ENCODE measurements around the gene TRIP13.
"Not testable (repeated sequence)": the region's sequence is repeated elsewhere in the genome, so short reads cannot be mapped to it uniquely, and the experiment has no call there.

The TRIP13 gene

GRCh38 chr5:875931-876330 lies 16.8 kb upstream of the TRIP13 start:
- DNase-seq (ENCODE audit: low read depth), result no peak

DNA sequence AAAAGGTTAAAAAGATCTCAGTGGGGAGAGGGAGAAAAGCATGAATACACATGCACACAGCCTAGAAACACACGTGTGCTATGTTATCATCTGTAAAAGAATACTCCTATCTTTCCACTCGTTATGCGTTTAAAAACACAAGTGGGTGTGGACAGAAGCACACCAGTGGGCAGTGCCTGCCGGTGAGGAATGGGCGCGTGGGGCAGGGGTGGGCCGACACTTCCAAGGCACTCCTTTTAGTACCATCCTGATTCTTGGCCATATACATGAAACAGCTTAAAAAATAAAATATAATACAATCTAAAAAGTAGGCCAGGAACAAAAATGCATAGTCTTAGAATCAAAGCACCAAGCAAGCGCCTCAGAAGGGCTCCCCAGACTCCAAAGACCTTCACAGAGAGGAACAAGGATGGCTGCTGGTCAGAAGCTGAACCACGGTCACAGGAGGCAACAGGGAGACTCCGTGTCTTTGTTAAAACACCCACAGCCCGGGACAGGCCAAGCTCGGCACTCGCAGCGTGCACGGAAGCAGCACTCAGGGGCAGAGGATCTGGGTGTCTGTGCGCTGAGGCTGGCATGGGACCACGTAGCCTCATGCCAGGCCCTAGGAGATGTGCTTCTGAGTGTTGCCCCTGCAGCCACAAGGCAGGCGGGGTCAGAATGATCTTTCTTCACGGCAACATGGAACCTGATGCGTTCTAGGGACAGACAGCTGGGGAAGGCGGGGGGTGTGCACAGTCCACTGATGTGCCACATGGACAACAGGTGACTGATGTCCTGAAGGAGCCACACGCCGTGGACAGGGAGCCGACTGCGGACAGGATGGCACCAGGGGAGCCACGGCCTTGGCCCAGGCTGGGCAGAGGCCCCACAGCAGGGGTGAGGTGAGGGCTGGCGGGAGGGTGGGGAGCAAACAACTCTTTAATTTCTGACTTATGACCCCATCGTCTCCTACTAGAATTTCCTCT lies 16.0 kb upstream of the TRIP13 start:
- DNase-seq (ENCODE audit: low read depth), result no peak

DNA sequence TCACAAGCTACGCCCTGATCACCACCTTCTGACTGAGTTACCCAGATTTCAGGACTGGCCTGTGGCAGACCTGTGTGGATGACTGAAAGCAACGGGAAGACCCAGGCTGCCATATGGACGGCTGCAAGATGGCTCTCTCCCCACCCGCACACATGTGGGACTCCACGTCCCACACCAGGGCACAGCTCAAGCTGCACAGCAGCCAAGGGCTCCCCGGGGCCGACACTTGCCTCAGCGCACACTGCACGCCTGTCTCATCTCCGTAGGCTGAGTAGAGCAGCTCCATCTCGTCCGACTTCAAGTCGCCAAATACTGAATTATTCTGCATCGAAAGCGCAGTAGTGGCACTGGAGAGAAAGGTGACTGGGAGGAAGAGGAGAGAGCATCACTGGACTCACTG lies 14.6 kb upstream of the TRIP13 start:
- DNase-seq (ENCODE audit: low read depth), result no peak

DNA sequence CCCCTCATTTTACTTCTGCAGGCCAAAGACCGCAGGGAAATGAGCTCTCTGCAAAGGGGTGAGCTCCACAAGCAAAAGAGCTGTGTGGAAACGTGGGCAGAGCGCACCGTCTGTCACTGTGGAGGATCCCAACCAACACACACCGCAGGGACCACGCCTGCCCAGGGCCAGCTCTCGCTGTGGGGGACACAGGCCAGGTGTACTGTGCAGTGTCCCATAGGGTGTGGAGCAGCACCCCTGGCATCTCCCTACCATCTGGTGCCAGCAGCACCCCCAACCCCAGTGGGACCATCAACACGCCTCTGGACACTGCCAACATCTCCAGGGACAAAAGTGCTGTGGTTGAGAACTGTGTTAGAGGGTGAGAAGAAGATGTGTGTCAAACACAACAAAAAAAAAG lies 14.0 kb upstream of the TRIP13 start:
- DNase-seq (ENCODE audit: low read depth), result not testable (repeated sequence)

DNA sequence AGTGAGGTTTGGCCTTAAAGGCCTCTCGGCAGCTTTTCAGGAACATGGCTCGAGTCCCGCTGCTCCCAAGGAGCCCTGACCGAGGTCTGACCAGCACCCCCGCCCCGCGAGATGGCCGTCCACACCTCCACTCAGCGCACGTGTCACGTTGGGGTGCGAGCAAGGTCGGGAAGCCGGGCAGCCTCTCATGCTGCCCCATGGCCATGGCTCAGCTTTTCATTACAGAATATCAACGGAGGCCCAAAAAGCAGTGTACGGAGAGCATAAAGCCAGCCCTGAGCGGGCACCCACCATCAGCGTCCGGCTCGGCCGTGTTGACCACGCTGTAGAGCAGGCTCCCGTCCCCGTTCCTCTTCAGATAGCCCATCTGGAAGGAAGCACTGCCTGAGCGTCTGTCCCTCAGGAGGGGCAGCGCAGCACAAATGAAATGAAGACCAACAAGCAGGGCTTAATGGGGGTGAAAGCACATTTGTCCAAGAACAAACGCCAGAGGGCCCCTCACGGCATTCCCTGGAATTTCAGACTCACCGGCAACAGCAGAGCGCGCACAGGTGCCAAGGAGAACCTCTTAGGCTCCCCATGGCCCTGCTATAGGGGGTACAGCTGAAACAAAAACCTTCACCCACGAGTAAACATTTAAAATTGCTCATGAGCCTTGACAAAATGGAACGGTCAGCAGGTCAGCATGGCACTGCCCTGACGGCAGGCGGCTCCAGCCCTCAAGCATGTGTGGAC lies 11.7 kb upstream of the TRIP13 start:
- DNase-seq (ENCODE audit: low read depth), result no peak

DNA sequence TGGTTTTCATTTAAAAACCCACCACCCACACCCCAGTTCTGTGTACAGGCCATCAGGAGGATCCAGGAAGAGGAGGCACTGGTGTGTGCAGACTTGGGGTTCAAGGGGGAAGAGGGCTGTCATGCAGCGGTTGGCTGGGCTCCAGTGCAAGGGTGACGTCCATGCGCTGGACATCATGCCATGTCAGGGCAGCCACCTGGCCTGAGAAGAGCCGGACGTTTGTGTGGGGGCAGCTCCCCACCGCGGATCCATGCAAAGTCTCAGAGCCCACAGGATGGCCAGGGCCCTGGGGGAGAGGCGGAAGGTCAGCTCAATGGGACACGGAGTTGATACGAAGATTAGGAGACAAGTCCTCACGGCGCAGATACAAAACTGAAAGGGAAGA lies 11.1 kb upstream of the TRIP13 start:
- no peak for DNase-seq (ENCODE audit: low read depth)

DNA sequence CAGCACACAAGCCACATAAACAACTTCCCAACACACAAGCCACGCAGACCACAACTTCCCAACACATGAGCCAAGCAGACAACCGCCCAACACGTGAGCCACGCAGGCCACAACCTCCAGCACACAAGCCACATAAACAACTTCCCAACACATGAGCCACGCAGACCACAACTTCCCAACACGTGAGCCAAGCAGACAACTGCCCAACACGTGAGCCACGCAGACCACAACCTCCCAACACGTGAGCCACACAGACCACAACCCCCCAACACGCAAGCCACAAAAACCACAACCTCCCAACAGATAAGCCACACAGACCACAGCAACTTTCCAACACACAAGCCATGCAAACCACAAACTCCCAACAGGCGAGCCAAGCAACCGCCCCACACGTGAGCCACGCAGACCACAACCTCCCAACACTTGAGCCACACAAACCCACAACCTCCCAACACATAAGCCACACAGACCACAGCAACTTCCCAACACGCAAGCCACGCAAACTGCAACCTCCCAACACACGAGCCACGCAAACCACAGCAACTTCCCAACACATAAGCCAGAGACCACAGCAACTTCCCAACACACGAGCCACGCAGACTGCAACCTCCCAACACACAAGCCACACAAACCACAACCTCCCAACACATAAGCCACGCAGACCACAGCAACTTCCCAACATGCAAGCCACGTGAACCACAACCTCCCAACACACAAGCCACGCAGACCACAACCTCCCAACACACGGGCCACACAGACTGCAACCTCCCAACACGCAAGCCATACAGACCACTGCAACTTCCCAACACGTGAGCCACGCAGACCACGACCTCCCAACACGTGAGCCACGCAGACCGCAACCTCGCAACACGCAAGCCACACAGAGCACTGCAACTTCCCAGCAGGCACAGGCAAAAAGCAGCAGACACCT lies 10.2 kb upstream of the TRIP13 start:
- DNase-seq (ENCODE audit: low read depth), result no peak

- DNase-seq (ENCODE audit: low read depth), result no peak
Observed at GRCh38 chr5:883475-884181, 9.1 kb upstream of the TRIP13 start.

GRCh38 chr5:884345-885126 lies 8.1 kb upstream of the TRIP13 start:
- no peak for DNase-seq (ENCODE audit: low read depth)

GRCh38 chr5:885127-885442 lies 7.6 kb upstream of the TRIP13 start:
- no peak for DNase-seq (ENCODE audit: low read depth)

DNA sequence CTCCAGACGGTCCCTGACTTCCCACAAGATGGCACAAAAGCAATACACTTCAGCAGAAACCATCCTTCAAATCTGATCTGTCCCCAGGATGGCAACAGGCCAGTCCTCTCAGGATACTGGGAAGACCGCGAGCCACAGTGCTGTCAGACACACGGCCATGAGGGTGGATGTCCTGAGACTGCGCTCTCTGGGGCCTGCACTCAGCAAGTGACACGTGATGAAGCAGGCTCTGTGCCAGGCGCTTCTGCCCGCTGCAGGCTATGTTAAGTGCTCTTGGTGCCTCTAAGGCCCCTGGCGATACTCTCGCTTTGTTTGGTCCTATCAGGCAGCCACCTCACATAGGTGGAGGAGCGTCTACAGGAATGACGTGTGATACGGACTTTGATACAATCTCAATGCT lies 7.2 kb upstream of the TRIP13 start:
- no peak for DNase-seq (ENCODE audit: low read depth)

- no peak for DNase-seq (ENCODE audit: low read depth)
Observed at GRCh38 chr5:886036-886435, 6.6 kb upstream of the TRIP13 start.

- DNase-seq (ENCODE audit: low read depth), result no peak
Observed at GRCh38 chr5:886716-887325, 5.9 kb upstream of the TRIP13 start.

DNA sequence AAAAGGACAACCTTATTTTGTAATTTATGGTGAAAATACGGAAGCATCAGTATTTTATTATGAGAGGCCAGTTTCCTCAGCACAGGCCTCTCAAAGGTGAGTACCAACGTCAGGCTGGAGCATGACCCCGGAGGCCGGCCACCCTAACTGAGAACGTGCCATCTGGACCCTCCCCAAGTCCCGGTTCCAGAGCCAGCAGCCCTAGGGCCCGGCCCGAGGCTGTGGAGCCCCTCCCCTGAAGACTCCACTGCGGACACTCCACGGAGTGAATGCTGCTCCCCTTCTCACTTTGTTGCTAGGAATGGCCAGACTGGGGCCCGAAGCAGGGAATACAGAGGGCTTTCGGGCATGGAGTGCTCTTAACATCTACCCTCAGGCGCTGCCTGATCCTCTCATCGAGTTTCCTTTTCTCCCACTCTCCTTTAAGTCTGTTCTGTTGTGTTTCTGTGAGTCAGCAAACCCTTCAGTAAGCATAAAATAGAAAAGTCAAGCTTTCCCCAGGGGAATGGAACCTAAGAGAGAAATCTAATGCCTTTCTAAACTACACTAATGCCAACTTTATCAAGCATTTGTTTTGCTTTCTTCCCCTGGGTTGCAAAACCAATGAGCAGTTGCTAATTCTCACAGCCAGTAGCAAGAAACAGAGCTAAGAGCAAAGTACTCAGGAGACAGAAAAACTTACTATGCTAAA lies 4.6 kb upstream of the TRIP13 start:
- DNase-seq (ENCODE audit: low read depth), result no peak

DNA sequence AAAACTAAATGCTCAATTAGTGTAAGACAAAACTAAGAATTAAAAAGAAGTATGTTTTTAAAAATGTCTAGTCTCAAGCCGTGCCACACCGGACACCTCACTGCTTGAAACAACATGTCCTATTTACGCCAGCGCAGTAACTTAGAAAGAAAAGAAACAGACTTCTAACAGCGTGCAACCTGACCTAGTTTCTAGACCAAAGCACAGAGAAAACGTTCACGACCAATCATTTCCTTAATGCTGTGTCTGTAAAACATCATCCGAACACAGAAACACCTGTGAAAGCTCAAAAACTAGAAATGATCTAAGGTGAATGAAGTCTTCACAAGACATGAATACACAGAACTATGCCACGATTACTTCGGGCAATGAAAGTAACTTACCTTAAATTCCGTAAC lies 4.0 kb upstream of the TRIP13 start:
- no peak for DNase-seq (ENCODE audit: low read depth)

- no peak for DNase-seq (ENCODE audit: low read depth)
Observed at GRCh38 chr5:889075-889710, 3.5 kb upstream of the TRIP13 start.

DNA sequence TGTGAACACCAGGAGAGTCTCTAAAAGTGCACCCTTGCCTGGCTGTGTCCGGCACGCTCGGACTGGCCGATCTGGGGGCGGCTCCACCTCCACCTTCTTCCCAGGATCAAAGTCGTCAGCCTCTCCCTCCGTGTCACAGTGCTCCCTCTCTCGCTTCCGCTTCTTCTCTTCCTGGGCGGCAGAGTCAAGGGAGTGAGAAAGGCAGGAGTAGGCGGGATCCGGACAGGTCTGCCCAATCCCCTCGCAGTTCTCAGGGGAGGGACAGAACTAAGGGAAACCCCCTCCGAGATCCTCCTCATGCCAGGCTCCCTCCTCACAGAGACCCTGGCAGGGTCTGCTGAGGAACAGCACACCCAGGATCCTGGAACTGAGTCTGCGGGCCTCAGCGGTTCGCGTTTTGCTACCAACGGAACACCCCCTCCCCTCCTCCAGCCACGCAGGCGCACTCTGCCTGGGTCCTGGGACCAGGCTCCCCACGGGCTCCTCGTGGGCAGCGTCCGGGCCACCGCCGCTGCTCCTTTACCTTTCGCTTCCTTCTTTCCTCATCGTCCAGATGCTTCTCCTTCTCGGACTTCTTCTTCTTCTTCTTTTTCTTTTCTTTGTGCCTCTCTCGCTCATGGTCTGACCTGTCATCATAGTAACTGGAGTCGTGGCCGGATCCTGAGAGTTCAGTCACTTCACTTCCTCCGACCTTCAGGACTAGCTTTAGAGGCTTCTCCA lies 1.4 kb upstream of the TRIP13 start:
- no peak for DNase-seq (ENCODE audit: low read depth)

- no peak for DNase-seq (ENCODE audit: low read depth)
Observed at GRCh38 chr5:891837-892393, 769 bp upstream of the TRIP13 start.

All from activated T-helper 1 cell treated with Interleukin-2 at 50 U/mL for 16 hours (primary cell).